NCI-H2227 treated with DMSO at 0.1 percent for 48 hours (cell line): ENCODE results near the gene ALDOB.

ENCODE experiments used
- DNase-seq: peaks from one replicate; lab custom pipeline; 2025; lab: John Stamatoyannopoulos, UW

Gene ALDOB

DNA sequence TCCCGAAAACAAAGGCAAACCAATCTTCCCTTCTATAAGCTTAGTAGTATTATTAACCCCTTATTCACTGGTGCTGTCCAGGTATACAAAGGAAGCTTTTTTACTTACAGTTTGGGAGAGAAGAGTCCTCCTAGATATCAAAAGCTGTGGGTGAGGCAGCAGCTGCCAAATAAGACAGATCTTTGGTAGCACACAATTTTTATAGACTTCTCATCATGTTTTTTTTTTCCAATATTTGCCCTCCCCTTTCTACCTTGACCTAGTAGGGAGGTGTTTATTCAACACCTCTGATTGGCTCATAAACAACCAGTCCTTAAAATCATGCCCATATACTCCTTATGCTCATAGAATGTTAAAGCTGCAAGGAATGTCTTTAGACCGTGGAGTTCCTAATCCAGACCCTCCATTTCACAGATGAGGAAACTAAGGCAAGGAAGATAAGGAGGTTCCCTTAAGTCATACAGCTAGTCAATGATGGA, at the start of gene ALDOB:
ALDOB (minus strand) TSS at position 174 of the 479 bp plus-strand sequence. CDS start 4,887 bp downstream, outside the sequence.
- no peak for DNase-seq

- no peak for DNase-seq
Measured at GRCh38 chr9:101484046-101484445, 48.5 kb upstream of the ALDOB start.

GRCh38 chr9:101481261-101481660, 45.7 kb upstream of the ALDOB start:
- DNase-seq = no peak

DNA sequence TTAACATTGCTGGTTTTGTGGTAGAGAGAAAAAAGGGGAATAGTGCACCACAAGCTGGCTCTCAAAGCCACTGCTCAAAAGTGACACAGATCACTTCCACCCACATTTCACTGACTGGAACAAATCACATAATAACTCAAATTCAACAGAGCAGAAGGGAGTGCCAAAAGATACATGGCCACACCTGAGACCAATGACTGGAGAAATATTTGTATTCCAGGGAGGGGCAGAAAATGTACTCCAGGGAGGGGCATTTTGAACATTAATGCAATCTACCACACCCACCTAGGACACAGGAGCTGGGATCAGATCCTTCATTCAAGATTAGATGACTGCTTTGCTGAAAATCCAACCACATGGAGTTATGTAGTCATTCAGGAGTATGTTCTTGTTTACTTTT, 44.8 kb upstream of the ALDOB start:
- no peak for DNase-seq

- DNase-seq = no peak
Measured at GRCh38 chr9:101479338-101480030, 43.9 kb upstream of the ALDOB start.

DNA sequence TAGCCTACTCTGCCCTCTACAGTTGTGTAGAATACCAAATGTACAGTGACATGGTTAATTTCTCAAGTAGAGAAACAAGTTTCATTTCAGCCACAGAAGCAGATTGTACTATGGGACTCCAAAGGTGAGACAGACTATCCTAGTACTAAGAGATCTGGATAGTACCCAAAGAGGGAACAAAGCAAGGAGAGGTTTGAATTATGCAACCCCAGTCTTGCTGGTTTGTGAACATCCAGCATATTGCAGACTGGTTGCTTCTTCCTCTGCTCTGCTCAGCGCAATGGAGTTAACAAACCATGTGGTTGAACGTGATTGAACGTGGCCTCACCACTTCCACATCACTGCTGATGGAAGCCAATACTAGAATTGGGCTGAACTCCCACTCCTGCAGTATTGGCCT, 43.3 kb upstream of the ALDOB start:
- DNase-seq = no peak

- no peak for DNase-seq
Measured at GRCh38 chr9:101478444-101478843, 42.9 kb upstream of the ALDOB start.

DNA sequence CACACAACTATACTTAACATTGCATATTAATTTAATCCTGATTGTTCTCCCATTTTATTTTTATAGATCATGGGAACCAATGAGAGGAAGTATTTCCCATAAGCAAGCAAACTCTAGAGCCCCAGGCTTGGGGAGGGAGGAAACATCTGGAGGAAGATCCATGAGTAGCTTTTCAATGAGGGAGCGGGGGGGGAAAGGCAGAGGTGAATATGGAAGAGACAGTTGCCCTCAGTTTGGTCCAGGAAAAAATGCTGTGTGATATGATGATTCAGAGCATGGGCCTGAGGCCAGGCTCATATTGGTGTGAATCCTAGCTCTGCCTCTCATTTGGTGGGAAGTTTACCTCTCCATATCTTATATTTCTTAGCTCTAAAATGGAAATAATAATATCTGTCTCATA, 42.2 kb upstream of the ALDOB start:
- DNase-seq = no peak

DNA sequence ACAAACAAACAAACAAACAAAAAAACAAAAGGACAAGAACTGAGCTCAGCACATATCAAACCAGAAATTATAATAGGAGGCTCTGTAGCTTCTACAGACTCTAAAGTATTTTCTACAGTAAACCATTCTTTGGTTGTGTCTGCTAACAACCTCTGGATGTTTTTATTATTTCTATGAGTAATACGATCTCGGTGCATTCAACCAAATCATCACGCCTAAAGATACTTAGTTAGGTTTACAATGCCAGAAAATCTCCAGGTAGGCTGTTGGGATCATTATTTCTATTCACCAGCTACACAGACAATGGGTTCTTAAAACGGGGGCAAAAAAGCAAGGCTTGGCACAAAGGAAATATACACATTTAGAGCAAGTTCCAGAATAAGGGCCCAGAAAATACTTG, 41.6 kb upstream of the ALDOB start:
- no peak for DNase-seq

- no peak for DNase-seq
Measured at GRCh38 chr9:101476576-101477208, 41.1 kb upstream of the ALDOB start.

DNA sequence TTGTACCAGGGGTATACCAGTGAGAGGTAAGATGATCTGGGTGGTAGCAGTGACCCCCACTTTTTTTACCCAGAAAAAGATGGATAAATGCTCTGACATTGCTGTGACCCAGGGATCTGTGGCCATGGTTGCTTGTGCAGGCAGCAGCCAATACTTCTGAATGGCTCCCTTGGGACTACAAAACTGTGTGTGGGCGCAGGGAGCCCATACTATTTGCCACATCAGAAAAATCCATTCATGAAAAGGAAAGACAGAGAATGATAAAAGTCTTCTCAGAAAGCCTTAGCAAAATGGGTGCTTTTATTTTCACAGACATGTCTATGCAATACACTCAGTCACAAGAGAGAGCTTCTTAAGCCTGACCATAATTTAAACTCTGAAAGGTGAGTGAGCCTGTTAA, 37.3 kb upstream of the ALDOB start:
- DNase-seq = no peak

- DNase-seq = no peak
Measured at GRCh38 chr9:101470929-101471328, 35.4 kb upstream of the ALDOB start.

- no peak for DNase-seq
Measured at GRCh38 chr9:101470021-101470420, 34.4 kb upstream of the ALDOB start.

GRCh38 chr9:101469026-101469425, 33.5 kb upstream of the ALDOB start:
- DNase-seq = no peak

- no peak for DNase-seq
Measured at GRCh38 chr9:101468116-101468515, 32.5 kb upstream of the ALDOB start.

- DNase-seq = no peak
Measured at GRCh38 chr9:101467690-101468089, 32.1 kb upstream of the ALDOB start.

GRCh38 chr9:101466863-101467262, 31.3 kb upstream of the ALDOB start:
- DNase-seq = no peak

DNA sequence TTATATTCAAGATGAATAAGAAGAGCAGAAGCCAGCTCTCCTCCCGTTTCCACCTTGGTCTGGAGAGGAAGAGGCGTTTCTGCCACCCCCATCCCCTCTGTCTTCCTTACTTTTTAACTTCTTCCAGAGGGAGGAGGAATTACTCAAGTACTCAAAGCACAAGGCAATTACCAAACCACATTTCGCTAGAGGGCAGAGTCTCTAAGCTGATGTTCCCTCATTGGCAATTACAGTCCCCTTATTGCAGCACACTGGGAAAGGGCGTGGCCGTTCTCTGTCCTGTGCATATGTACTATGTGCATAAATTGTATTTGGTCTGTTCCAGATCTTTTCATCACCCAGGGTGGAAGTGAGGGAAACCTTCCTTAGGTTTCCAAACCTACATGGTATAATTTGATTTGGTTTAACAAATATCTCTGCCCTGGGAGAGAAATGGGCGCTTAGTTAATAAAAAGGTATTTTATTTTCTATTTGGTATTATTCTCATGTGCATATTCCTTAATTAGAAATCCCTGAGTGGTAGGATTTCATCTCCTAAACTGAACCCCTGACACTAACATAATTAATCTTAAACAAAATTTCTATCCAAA, 29.8 kb upstream of the ALDOB start:
- peak; percentile 12 for DNase-seq

- DNase-seq = no peak
Measured at GRCh38 chr9:101463397-101463796, 27.8 kb upstream of the ALDOB start.

- DNase-seq = no peak
Measured at GRCh38 chr9:101462558-101462957, 27.0 kb upstream of the ALDOB start.

DNA sequence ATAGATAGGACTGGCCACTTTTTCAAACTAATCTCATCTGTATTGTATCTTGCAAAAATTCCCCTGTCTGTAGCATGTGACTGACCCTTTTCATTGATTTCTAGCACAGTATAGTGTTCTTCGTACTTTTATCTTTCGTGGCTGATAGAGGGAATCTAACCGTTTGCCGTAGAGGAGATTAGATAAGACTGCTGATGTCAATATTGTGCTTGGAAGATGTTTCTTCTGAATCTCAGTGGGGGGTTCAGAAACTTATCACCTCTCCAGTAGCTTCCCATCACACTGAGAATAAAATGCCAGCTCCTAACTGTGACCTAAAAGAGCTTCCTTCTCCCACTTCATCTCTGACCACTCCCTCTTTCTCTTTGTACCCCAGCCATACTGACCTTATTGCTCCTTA, 25.4 kb upstream of the ALDOB start:
- DNase-seq = no peak

GRCh38 chr9:101458963-101459631, 23.5 kb upstream of the ALDOB start:
- peak; percentile 44 for DNase-seq

DNA sequence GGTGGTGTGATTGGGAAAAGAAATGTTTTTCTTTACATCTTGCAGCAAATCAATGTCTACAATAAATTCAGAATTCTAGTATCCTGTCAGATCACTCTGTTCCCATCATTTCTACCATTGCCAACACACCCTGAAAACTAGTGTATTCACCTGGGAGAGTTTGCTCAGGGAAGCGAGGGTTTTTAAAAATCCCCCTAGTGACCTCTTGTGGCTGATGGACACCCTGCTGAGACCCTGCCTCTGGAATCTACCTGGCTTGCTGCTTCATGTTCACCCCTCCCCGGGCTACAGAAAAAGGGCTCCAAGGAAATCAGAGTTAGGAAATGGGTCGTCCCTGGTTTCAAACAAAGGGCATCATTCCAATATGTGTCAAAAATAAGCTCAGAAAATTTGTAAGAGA, 21.4 kb upstream of the ALDOB start:
- DNase-seq = no peak
